DMS 273 (cell line): ENCODE data around the gene ACCS.

Experiments used
- DNase-seq: peaks from one replicate; lab custom pipeline; 2025; ENCODE audit not compliant: unreplicated experiment; lab: John Stamatoyannopoulos, UW

Gene ACCS

GRCh38 chr11:44130751-44131150, 64.7 kb downstream of the ACCS start:
- DNase-seq: no peak

GRCh38 chr11:44133335-44133946, 67.4 kb downstream of the ACCS start:
- peak; percentile 53 for DNase-seq
